ENCODE measurements around the gene POC1B.
A peak's percentile ranks its signal among the peaks of the same experiment; 100 is the strongest.

The POC1B gene

DNA sequence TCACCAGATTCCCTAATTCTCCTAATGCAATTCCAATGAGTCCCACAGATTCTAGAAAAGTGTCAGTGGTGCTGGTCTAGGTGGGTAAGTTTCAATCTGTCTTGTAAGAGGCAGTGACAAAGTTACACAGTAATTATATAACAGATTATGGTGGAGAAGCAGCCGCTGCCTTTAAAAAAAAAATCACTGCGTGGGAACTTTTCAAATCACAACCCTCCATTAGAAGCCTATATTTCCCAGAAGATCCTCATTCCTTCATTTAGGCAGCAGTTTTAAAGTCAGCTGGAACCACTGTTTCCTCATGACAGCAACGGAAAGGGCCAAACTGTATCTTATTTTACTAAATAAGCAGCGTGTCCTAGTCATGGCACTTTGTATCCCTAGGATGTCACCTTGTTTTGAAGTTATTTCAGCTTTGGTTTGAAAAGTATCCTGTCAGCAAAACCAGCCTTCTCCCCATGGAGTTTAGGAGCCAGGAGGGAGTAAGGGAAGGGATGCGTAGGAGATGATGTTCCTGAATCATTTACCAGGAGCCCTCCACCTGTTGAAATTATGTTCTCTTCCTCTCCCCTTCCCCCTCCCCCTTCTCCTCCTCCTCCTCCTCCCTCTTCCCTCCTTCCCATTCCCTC lies 145.9 kb downstream of the POC1B start:
- Histone ChIP-seq H3K27ac (no peak overlapping the region), H3K9ac (no peak overlapping the region)

GRCh38 chr12:89379148-89379838 lies 146.6 kb downstream of the POC1B start:
- Histone ChIP-seq H3K9me3 (replicated peaks in 1 of 11) (no peaks in the 10 kb centered on the region), H3K9ac (no peak overlapping the region), H3K27ac (no peak overlapping the region), H4K20me1 (no peaks in the 10 kb centered on the region), H3K27me3 (no peaks in the 10 kb centered on the region), H3K4me1 (peaks cover 10 to 30% (median 21%) of the 10 kb centered on the region in 10 experiments), H3K4me2 (peak overlapping the region in 5 of 11 experiments; percentile 6 to 32 (median 21); a peak in 5 of 22 replicates), H3K36me3 (no peaks in the 10 kb centered on the region), H3K4me3 (no peak overlapping the region)
- TF ChIP-seq Cebpa-rat (IDR thresholded peaks at IDR 0.05), result no peak

More for the DNA sequence above, 145.9 kb downstream of the POC1B start:
- no peaks in the 10 kb centered on the region for H3K9me3 ChIP-seq (replicated peaks in 1 of 11)
- H3K4me2 ChIP-seq, result no peak overlapping the region
- H3K27me3 ChIP-seq, result no peaks in the 10 kb centered on the region
- H3K36me3 ChIP-seq, result no peaks in the 10 kb centered on the region
- no peak for TF ChIP-seq Cebpa-rat (IDR thresholded peaks at IDR 0.05)
- H4K20me1 ChIP-seq, result no peaks in the 10 kb centered on the region
- H3K4me3 ChIP-seq, result no peak overlapping the region
- peaks cover 17 to 36% (median 27%) of the 10 kb centered on the region in 10 experiments for H3K4me1 ChIP-seq

DNA sequence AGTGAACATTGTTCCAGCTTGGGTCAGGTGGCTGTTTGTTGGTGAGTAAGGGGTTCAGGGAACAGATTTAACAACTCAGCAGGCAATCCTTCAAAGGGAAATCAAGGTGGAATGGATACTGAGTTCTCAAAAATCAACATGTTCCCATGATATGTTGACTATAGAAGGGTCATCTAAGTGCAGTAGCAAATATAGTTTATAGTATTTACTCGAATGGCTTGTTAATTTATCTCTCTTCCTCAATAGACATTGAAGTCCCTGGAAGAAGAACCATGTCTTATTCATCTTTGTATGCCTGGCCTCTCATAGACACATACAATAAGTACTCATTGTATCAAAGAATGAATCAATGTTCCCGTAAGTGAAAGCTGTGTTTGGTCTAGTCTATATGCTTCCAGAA lies 149.0 kb downstream of the POC1B start:
- Histone ChIP-seq H3K27ac (no peak overlapping the region), H3K9me3 (replicated peaks in 1 of 11) (no peaks in the 10 kb centered on the region), H3K4me2 (no peak overlapping the region), H3K4me1 (peaks cover 0 to 11% (median 7%) of the 10 kb centered on the region in 10 experiments; a peak in 12 of 20 replicates), H3K36me3 (no peaks in the 10 kb centered on the region), H4K20me1 (no peaks in the 10 kb centered on the region), H3K9ac (no peak overlapping the region), H3K4me3 (no peak overlapping the region), H3K27me3 (no peaks in the 10 kb centered on the region)
- no peak for TF ChIP-seq Cebpa-rat (IDR thresholded peaks at IDR 0.05)

DNA sequence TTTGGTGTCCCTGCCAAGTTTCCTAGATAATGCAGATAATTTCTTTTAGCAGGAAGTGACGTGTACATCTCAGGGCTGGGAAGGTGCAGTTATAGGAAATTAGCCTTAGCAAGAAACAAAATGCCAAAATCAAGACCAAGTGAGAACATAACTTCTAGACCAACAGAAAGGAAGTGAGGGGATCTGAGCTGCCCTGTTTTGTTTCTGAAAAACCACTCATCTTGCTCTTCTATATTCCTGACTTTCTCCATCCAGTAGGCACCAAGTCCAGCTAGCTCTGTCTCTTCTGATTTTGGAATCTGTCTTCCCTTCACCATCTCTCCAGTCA lies 149.7 kb downstream of the POC1B start:
- Histone ChIP-seq H3K27me3 (no peaks in the 10 kb centered on the region), H3K4me3 (no peak overlapping the region), H3K9me3 (replicated peaks in 1 of 11) (no peaks in the 10 kb centered on the region), H3K36me3 (no peaks in the 10 kb centered on the region), H3K4me2 (no peak overlapping the region), H4K20me1 (no peaks in the 10 kb centered on the region), H3K27ac (no peak overlapping the region), H3K4me1 (peaks cover 0 to 13% (median 9%) of the 10 kb centered on the region in 10 experiments; a peak in 16 of 20 replicates), H3K9ac (no peak overlapping the region)
- TF ChIP-seq Cebpa-rat (IDR thresholded peaks at IDR 0.05), result no peak

DNA sequence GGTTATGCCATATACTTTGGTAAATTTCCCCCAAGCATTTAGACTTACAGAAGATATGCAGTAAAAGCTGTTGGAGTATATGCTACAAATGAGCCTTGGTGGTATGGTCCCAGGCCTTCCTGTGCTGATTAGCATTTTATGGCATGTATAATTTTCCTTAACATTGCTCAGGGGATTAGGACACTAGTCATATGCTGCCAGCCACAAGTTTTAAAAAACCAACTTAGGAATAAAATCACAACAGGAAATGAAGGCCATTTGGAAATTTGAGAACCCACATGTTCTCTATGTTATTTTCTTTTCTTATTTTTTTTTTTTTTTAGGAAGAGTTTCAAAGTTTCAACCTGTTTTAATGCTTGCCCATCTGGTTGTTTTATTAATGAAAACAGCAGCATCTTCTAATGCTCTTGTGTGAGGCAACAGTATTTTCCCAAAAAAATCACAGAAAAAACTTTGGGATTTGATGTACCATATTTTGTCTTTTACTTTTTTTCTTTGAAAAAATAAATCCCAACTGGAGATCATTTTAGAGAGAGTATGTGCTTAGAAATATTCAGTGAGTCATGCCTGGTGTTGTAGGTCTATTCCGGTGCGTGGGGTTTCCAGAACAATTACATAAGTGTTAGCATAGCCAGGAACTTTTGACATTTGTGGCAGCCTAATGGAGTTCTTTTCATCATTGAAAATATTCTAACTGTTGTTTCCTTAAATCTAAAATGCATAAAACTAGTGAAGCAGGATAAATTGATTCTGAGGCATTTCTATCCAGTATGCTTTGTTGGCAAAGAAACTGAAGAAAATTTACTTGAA lies 151.9 kb downstream of the POC1B start:
- Histone ChIP-seq H3K27me3 (no peaks in the 10 kb centered on the region), H3K9ac (no peak overlapping the region), H3K9me3 (replicated peaks in 1 of 11) (no peaks in the 10 kb centered on the region), H3K4me3 (no peak overlapping the region), H4K20me1 (no peaks in the 10 kb centered on the region), H3K4me1 (peaks cover 14 to 31% (median 20%) of the 10 kb centered on the region in 10 experiments), H3K27ac (no peak overlapping the region), H3K36me3 (no peaks in the 10 kb centered on the region), H3K4me2 (peak overlapping the region in 2 of 11 experiments; percentile 2 to 15; a peak in 2 of 22 replicates)
- no peak for TF ChIP-seq Cebpa-rat (IDR thresholded peaks at IDR 0.05)

DNA sequence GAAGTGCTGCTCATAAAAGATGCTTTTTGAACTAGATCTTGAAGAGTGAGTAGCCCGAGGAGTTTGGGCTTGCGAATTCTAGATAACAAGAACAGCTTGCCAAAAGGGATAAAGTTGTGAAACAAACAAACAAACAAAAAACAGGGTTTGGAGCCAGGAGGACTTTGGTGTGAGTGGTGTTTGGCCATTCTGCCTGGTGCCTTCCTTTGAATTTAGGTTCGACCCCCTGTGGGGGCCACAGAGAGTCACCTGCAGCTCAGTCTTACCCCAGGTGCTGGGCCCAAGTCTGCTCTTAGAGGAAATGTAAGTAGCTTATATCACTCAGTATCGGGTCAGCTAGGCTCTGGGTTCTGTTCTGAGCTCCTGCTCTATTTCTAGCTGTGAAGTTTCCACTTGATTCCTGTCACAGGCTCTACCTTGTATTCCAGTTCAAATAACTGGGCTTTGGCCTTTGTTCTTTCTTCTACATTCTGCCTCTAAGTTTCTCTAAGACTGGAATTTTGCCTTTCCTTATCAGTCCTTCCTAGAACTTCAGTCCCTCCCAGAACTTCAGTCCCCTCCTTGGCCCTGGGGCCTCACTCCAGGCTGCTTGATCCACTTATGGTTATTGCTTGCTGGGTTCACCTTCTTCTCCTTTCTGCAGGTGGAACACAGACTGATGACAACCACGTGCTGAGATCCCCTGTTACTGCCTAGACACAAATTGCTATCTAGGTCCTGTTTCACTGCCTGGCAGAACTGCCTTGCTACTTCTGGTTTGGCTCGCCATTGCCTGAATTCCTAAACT lies 153.1 kb downstream of the POC1B start:
- Histone ChIP-seq H4K20me1 (no peaks in the 10 kb centered on the region), H3K27ac (no peak overlapping the region), H3K4me2 (no peak overlapping the region), H3K36me3 (no peaks in the 10 kb centered on the region), H3K9me3 (replicated peaks in 1 of 11) (no peaks in the 10 kb centered on the region), H3K27me3 (no peaks in the 10 kb centered on the region), H3K9ac (no peak overlapping the region), H3K4me1 (peaks cover 13 to 31% (median 17%) of the 10 kb centered on the region in 10 experiments; a peak in 19 of 20 replicates), H3K4me3 (no peak overlapping the region)
- no peak for TF ChIP-seq Cebpa-rat (IDR thresholded peaks at IDR 0.05)

- Histone ChIP-seq H3K4me1 (peaks cover 13 to 31% (median 17%) of the 10 kb centered on the region in 10 experiments; a peak in 19 of 20 replicates), H3K27ac (peak overlapping the region in 3 of 11 experiments; percentile 7 to 40 (median 19); a peak in 3 of 22 replicates)
Observed at GRCh38 chr12:89370850-89371249, 155.0 kb downstream of the POC1B start.

DNA sequence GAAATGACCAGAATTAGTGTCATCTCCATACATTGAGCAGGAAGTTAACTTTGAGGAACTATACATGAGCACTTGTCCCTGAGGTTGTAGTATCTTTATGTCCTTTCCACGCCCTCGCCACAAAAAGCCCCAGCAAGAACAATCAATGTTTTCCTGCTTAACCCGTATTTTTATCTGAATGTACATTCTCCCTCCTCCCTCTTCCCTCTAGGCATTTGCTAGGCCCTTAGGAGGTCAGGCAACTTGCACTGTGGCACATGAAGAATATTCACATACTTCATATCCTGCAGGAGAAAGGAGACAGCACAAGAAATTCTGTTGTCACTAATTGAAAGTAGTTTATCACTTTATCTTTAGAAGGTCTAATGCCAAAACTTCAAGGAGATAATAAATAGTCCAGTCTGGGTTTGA lies 155.4 kb downstream of the POC1B start:
- no peak overlapping the region for H3K4me3 ChIP-seq
- no peaks in the 10 kb centered on the region for H3K36me3 ChIP-seq
- H3K4me1 ChIP-seq, result peaks cover 13 to 31% (median 17%) of the 10 kb centered on the region in 10 experiments; a peak in 19 of 20 replicates
- no peaks in the 10 kb centered on the region; a peak in 1 of 22 replicates for H4K20me1 ChIP-seq
- TF ChIP-seq Cebpa-rat (IDR thresholded peaks at IDR 0.05), result no peak
- peak overlapping the region in 3 of 11 experiments; percentile 7 to 40 (median 19); a peak in 3 of 22 replicates for H3K27ac ChIP-seq
- H3K4me2 ChIP-seq, result peak overlapping the region in 10 of 11 experiments; percentile 23 to 83 (median 64); a peak in 20 of 22 replicates
- no peaks in the 10 kb centered on the region for H3K9me3 ChIP-seq (replicated peaks in 1 of 11)
- H3K9ac ChIP-seq, result peak overlapping the region in 1 of 11 experiments; percentile 9; a peak in 1 of 22 replicates
- no peaks in the 10 kb centered on the region for H3K27me3 ChIP-seq

More at GRCh38 chr12:89370850-89371249, 155.0 kb downstream of the POC1B start:
- no peaks in the 10 kb centered on the region for H3K9me3 ChIP-seq (replicated peaks in 1 of 11)
- no peak overlapping the region for H3K9ac ChIP-seq
- H4K20me1 ChIP-seq, result no peaks in the 10 kb centered on the region; a peak in 1 of 22 replicates
- peak overlapping the region in 10 of 11 experiments; percentile 23 to 83 (median 64); a peak in 20 of 22 replicates for H3K4me2 ChIP-seq
- no peak for TF ChIP-seq Cebpa-rat (IDR thresholded peaks at IDR 0.05)
- H3K4me3 ChIP-seq, result no peak overlapping the region
- no peaks in the 10 kb centered on the region for H3K36me3 ChIP-seq
- no peaks in the 10 kb centered on the region for H3K27me3 ChIP-seq

Data from BLaER1 treated with 17β-estradiol and CSF1 and Interleukin-3, amounts not matched to agents 10 nM and 100 nM (cell line).